ENCODE results near the gene ANXA11. TPM values are rescaled to one million over a fixed set of nuclear protein-coding genes. Genes with fewer than 3 reads are reported as not detected.
A peak's percentile ranks its signal among the peaks of the same experiment; 100 is the strongest.

Gene ANXA11
- total and polyA plus RNA-seq, 2 of the 4 experiments (the other 2 are of a cell fraction): 39.4 to 109 TPM

- Histone ChIP-seq H2BK15ac (ENCODE audit: low read depth, low read length) (peak overlapping the region; percentile 11; the same call in 1 of the 3 replicates), H3K14ac (replicated peaks; ENCODE audit: low read depth, low read length) (peak overlapping the region; percentile 72; the same call in 1 of the 2 replicates), H2AK5ac (ENCODE audit: low read depth, low read length) (no peak overlapping the region), H4K5ac (ENCODE audit: low read depth, low read length) (no peak overlapping the region; the same call in 1 of the 2 replicates), H4K8ac (ENCODE audit: low read depth in 2 of 2, low read length in 2 of 2) (peak overlapping the region in 1 of 2 experiments; percentile 4; a peak in 1 of 4 replicates), H3K9me3 (ENCODE audit: control insufficient read depth, insufficient read depth, low read length) (no peaks in the 10 kb centered on the region), H2BK120ac (ENCODE audit: low read depth, low read length) (no peak overlapping the region), H3K23ac (ENCODE audit: low read depth, low read length) (0 out of 2 replicates have a peak overlapping the region, but pooled peaks have one; percentile 63), H3K4ac (ENCODE audit: low read depth, low read length) (peak overlapping the region; percentile 60; the same call in 1 of the 2 replicates), H4K91ac (ENCODE audit: insufficient read depth, low read depth, low read length) (no peak overlapping the region), H2AFZ (replicated peaks; ENCODE audit: low read length, poor library complexity) (peak overlapping the region; percentile 74), H3K18ac (ENCODE audit: low read depth, low read length) (no peak overlapping the region), H2BK20ac (ENCODE audit: low read depth, low read length) (0 out of 2 replicates have a peak overlapping the region, but pooled peaks have one; percentile 1), H3K36me3 (ENCODE audit: control insufficient read depth, insufficient read depth, low read length) (no peaks in the 10 kb centered on the region), H3K27ac (ENCODE audit: insufficient read depth, low read length) (peak overlapping the region; percentile 0; the same call in 1 of the 2 replicates), H3K56ac (ENCODE audit: extremely low read depth, insufficient read depth, low read length) (no peak overlapping the region), H4K20me1 (ENCODE audit: insufficient read depth, low read length) (no peaks in the 10 kb centered on the region), H3K4me2 (ENCODE audit: low read depth, low read length) (no peak overlapping the region; the same call in 1 of the 2 replicates), H3K4me3 (ENCODE audit: insufficient read depth, low read depth, low read length) (no peak overlapping the region), H3K27me3 (ENCODE audit: control insufficient read depth, insufficient read depth, low read length) (no peaks in the 10 kb centered on the region), H2BK5ac (ENCODE audit: low read depth, low read length, poor library complexity, severe bottlenecking) (no peak overlapping the region), H3K9ac (ENCODE audit: low read depth, low read length) (no peak overlapping the region), H3K9me1 (ENCODE audit: insufficient read depth, low read length) (peaks cover 8% of the 10 kb centered on the region; the same call in 1 of the 2 replicates), H3K4me1 (ENCODE audit: control insufficient read depth, insufficient read depth, low read length) (peaks cover 21% of the 10 kb centered on the region), H2AK9ac (replicated peaks; ENCODE audit: low read depth, low read length, poor library complexity) (no peak overlapping the region), H3K79me1 (ENCODE audit: low read depth in 1 of 2, low read length in 2 of 2) (peaks cover 0 to 14% of the 10 kb centered on the region in 2 experiments; a peak in 1 of 4 replicates)
- CTCF ChIA-PET: interaction anchor here (1.0 kb wide), 1 partner anchor 79 kb away, joined by 3 read pairs; no protein-coding TSS in a partner anchor
- 36% methylated on average over 4 of the region's 4 CpGs; no CpG with 5 or more reads in 1 of the 2 experiments for WGBS, 2 experiments (ENCODE audit: extremely low coverage in 2 of 2, insufficient read length in 1 of 2)
- intact Hi-C loops (cut with micrococcal nuclease) (loop anchor here (2.0 to 10.0 kb wide), 2 partner anchors 59 to 593 kb away; partner anchors contain the start of gene TMEM254), dilution Hi-C loops (cut with HindIII; ENCODE audit: low sequenced_read_pairs, unreplicated experiment) (no loop called here), in situ Hi-C loops (cut with MboI; ENCODE audit: low sequenced_read_pairs) (no loop called here)
- DNase-seq (no peak), ATAC-seq (ENCODE audit: low read depth) (peak; percentile 13)
- BruUV-seq (replicated peaks): no TSS peak
- POLR2A ChIA-PET (ENCODE audit: unreplicated experiment): no interaction called here
- TF ChIP-seq MXI1 (IDR thresholded peaks at IDR 0.05; ENCODE audit: borderline replicate concordance, low read depth, low read length) (no peak), NFE2L2 (IDR thresholded peaks at IDR 0.05; ENCODE audit: low read depth, low read length) (no peak), POLR2A (IDR thresholded peaks at IDR 0.05; ENCODE audit: low read depth, low read length) (no peak), USF2 (IDR thresholded peaks at IDR 0.05; ENCODE audit: low read depth, low read length) (no peak), SMC3 (IDR thresholded peaks at IDR 0.05; ENCODE audit: low read depth, low read length) (no peak), RCOR1 (IDR thresholded peaks at IDR 0.05; ENCODE audit: insufficient replicate concordance, low read length) (no peak), RAD21 (IDR thresholded peaks at IDR 0.05; ENCODE audit: low read length) (no peak), MAFK (IDR thresholded peaks at IDR 0.05; ENCODE audit: low read depth, low read length) (no peak), CEBPB (IDR thresholded peaks at IDR 0.05; ENCODE audit: low read depth, low read length) (no peak), MAZ (IDR thresholded peaks at IDR 0.05; ENCODE audit: borderline replicate concordance, low read depth, low read length) (no peak), CTCF (conservative IDR thresholded peaks at IDR 0.05; ENCODE audit: low read depth, low read length) (no peak), FOS (IDR thresholded peaks at IDR 0.05; ENCODE audit: low read depth, low read length) (no peak), BHLHE40 (IDR thresholded peaks at IDR 0.05; ENCODE audit: low read depth, low read length) (no peak), RFX5 (IDR thresholded peaks at IDR 0.05; ENCODE audit: low read depth, low read length) (no peak), CHD1 (IDR thresholded peaks at IDR 0.05; ENCODE audit: low read depth, low read length) (no peak), ELK1 (IDR thresholded peaks at IDR 0.05; ENCODE audit: borderline replicate concordance, low read depth, low read length) (no peak)
These were observed 67.4 kb downstream of the ANXA11 start for GRCh38 chr10:80137920-80138319.
